Heart right ventricle (tissue), 16 donors: Measurements from ENCODE around the gene SPTLC2. TPM values are rescaled to one million over a fixed set of nuclear protein-coding genes. Genes with fewer than 3 reads are reported as not detected.

Experiments
- ATAC-seq, 8 donors: fragments of 200-7000 bp; cut with Tn5 transposase; one replicate each; pipeline ENCODE4 v1.9.1; 2020; ENCODE audit warnings: mild to moderate bottlenecking in 8 of 8, moderate library complexity in 8 of 8, moderate number of reproducible peaks in 1 of 8
- DNase-seq, 2 donors: peaks; one replicate each; pipeline ENCODE4 v3.0.0-alpha.2; 2020
- H3K27ac ChIP-seq, 10 donors: fragments of 200-600 bp; sonication (generic) in 2 of 10; one replicate each; pipeline versions ENCODE4 v1.5.0 to v1.8.0; 2020 to 2022; ENCODE audit warnings: mild to moderate bottlenecking in 3 of 10
- H3K27me3 ChIP-seq, 7 donors: fragments of 200-600 bp; one replicate each; pipeline ENCODE4 v1.8.0; 2021 to 2022; ENCODE audit warnings: mild to moderate bottlenecking in 2 of 7
- H3K36me3 ChIP-seq, 9 donors: fragments of 200-600 bp; sonication (generic) in 1 of 9; one replicate each; pipeline versions ENCODE4 v1.5.0 to v1.8.0; 2020 to 2022; ENCODE audit warnings: mild to moderate bottlenecking in 2 of 9
- H3K4me1 ChIP-seq, 9 donors: fragments of 200-600 bp; sonication (generic) in 1 of 9; one replicate each; pipeline versions ENCODE4 v1.5.0 to v1.8.0; 2020 to 2022; ENCODE audit warnings: mild to moderate bottlenecking in 4 of 9
- H3K4me3 ChIP-seq, 10 donors: fragments of 200-600 bp; sonication (generic) in 2 of 10; one replicate each; pipeline versions ENCODE4 v1.5.0 to v1.8.0; 2020 to 2022; ENCODE audit warnings: mild to moderate bottlenecking in 7 of 10, moderate library complexity in 2 of 10
- H3K9me3 ChIP-seq, 11 donors: fragments of 200-600 bp in 10 of 11; sonication (generic) in 2 of 11; one replicate each; pipeline versions ENCODE4 v1.5.0 to v1.8.0; 2013 to 2022; ENCODE audit warnings: mild to moderate bottlenecking in 2 of 11, control low read depth in 1 of 11, moderate library complexity in 1 of 11
- CTCF ChIP-seq, 9 donors: fragments of 200-600 bp; sonication (generic) in 2 of 9; IDR thresholded peaks; one replicate each; pipeline versions ENCODE4 v1.5.0 to v1.8.0; 2021 to 2022; ENCODE audit warnings: antibody characterized with exemption in 9 of 9, mild to moderate bottlenecking in 5 of 9, moderate library complexity in 1 of 9
- WGBS, 2 donors: extraction: QIAGEN DNeasy Blood & Tissue Kit; methylation state at CpG; one replicate each; pipeline ENCODE4 v1.1.7; 2013; ENCODE audit warnings: inconsistent platforms in 1 of 2; 5-methylcytosine and 5-hydroxymethylcytosine counted together
- intact Hi-C, 10 donors: fragments of 100-400 bp; cut with DNase I; formaldehyde crosslinking; loops; one replicate each; pipeline versions ENCODE4 v1.11.1 to v1.14.2; 2022
- polyA plus RNA-seq, 2 donors: library from polyadenylated mRNA; stranded (reverse); fragments of 200-250 nt; gene quantifications; one replicate each; pipeline ENCODE4 v1.2.3, GENCODE V29; 2013
- total RNA-seq, 10 donors: library from RNA; stranded (reverse); fragmentation: NEBNext Ultra II Directional in 3 of 10; extraction: Animal tissue kit (Norgen Biotek cat#: 25700) in 3 of 10; gene quantifications; one replicate each; pipeline versions ENCODE4 v1.2.1 to v1.2.4, GENCODE V29; 2021 to 2023
- donor health status: Arrhythmogenic right ventricular cardiomyopathy.
- donor health status: ischemic (EF 13 %, LVEDD 7.1; RV severe dilation, severe dysfunction).
- donor health status: healthy with polysubstance abuse.
- donor health status: DM: no; HTN: yes; CAD: no.
- donor health status: DM: no; HTN: no; CAD: no.
- donor health status: ischemic (EF 25% LVEDD 6.9; RV normal size, moderate dysfunction).
- donor health status: ischemic (EF 25% LVEDD 5.7; RV mildly dilated, moderate dysfunction).
- donor health status: healthy.
- donor health status: DM: yes; HTN: yes; CAD: no.
- donor health status: Ischemic cardiomyopathy.
- donor health status: ischemic (EF 35%, LVEDD 5.7; RV mildly dilated, moderate dysfunction).
- donor health status: nonischemic (EF 11% LVEDD 7.7; RV severe dilation, severe dysfunction).
- donor health status: DM: yes; HTN: yes; CAD: no.
- donor health status: PGD.
- donor health status: ischemic (EF 29% LVEDD 5.4; RV normal size, mild dysfunction).
- donor health status: nonischemic (EF 23%, LVEDD 6.1; RV moderate dilation, normal function).

Gene SPTLC2
- total and polyA plus RNA-seq, 12 donors = 4.7 to 23.5 (median 12.7) TPM

GRCh38 chr14:77458249-77458950, 158.0 kb downstream of the SPTLC2 start:
- peaks cover 5 to 36% (median 26%) of the 10 kb centered on the region in 9 donors for H3K4me1 ChIP-seq
- H3K4me3 ChIP-seq = peak overlapping the region; percentile 75 to 99 (median 95)
- TF ChIP-seq CTCF (IDR thresholded peaks at IDR 0.05) = no peak
- peaks cover 0 to 48% (median 24%) of the 10 kb centered on the region in 9 donors for H3K36me3 ChIP-seq
- H3K27me3 ChIP-seq = no peaks in the 10 kb centered on the region
- ATAC-seq (peak in 7 of 8 donors; percentile 9 to 62 (median 31)), DNase-seq (no peak)
- WGBS, 2 donors = 1% methylated on average over 29 of the region's 29 CpGs
- H3K27ac ChIP-seq = peak overlapping the region; percentile 77 to 96 (median 90)
- intact Hi-C loops = loop anchor here in 7 of 10 donors (2.0 to 10.0 kb wide), 9 partner anchors 86 to 246 kb away; partner anchors contain the start of genes ALKBH1 (in 5 of the 7), GSTZ1 (in 5 of the 7), POMT2 (in 5 of the 7) and SLIRP (in 5 of the 7)
- no peaks in the 10 kb centered on the region for H3K9me3 ChIP-seq

- Histone ChIP-seq H3K9me3 (no peaks in the 10 kb centered on the region), H3K4me3 (peak within 1 kb of the TSS; percentile 75 to 99 (median 95)), H3K27ac (peak within 1 kb of the TSS; percentile 77 to 96 (median 90)), H3K36me3 (peaks cover 0 to 48% (median 23%) of the 10 kb centered on the region in 9 donors), H3K4me1 (peaks cover 5 to 36% (median 26%) of the 10 kb centered on the region in 9 donors), H3K27me3 (no peaks in the 10 kb centered on the region)
- intact Hi-C loops = loop anchor here in 7 of 10 donors (2.0 to 10.0 kb wide), 11 partner anchors 81 to 247 kb away; partner anchors contain the start of genes GSTZ1 (in 6 of the 7), POMT2 (in 6 of the 7), ALKBH1 (in 5 of the 7) and SLIRP (in 5 of the 7)
- WGBS, 2 donors = 0 to 1% methylated on average over 50 of the region's 50 CpGs
- no peak for TF ChIP-seq CTCF (IDR thresholded peaks at IDR 0.05)
- DNase-seq (peak; percentile 87 to 98), ATAC-seq (peak; percentile 98 to 99 (median 99))
Observed at GRCh38 chr14:77457522-77458248, 158.8 kb downstream of the SPTLC2 start, which contains the start of the genes AHSA1 and VIPAS39. Gene AHSA1 (plus strand): TSS chr14:77458093. CDS start chr14:77458190, 97 bp downstream. Gene VIPAS39 (minus strand): TSS chr14:77457601. CDS start chr14:77454102, 3,499 bp downstream.

- Histone ChIP-seq H3K27ac (peak overlapping the region; percentile 77 to 96 (median 90)), H3K4me3 (peak overlapping the region; percentile 75 to 99 (median 95)), H3K4me1 (peaks cover 5 to 36% (median 26%) of the 10 kb centered on the region in 9 donors), H3K27me3 (no peaks in the 10 kb centered on the region), H3K36me3 (peaks cover 0 to 48% (median 18%) of the 10 kb centered on the region in 9 donors), H3K9me3 (no peaks in the 10 kb centered on the region)
- TF ChIP-seq CTCF (IDR thresholded peaks at IDR 0.05) = no peak
- intact Hi-C loops = loop anchor here in 7 of 10 donors (2.0 to 10.0 kb wide), 10 partner anchors 80 to 248 kb away; partner anchors contain the start of genes GSTZ1 (in 6 of the 7), POMT2 (in 6 of the 7), ALKBH1 (in 5 of the 7) and SLIRP (in 5 of the 7)
- 0 to 1% methylated on average over 18 of the region's 18 CpGs for WGBS, 2 donors
- DNase-seq (no peak), ATAC-seq (peak in 5 of 8 donors; percentile 0 to 11 (median 1))
Observed at GRCh38 chr14:77457115-77457521, 159.3 kb downstream of the SPTLC2 start.

Other genes starting within 250 kb of the SPTLC2 start
- 1 to 10 TPM; 4.4 to 8.7 (median 7.1) TPM for gene TMED8, start 239.5 kb downstream of the SPTLC2 start, total RNA-seq
- gene TMED8, start 239.5 kb downstream of the SPTLC2 start, polyA plus RNA-seq = 1 to 10 TPM; 1.8 TPM
- under 1 TPM in 9 of 10 donors, not detected in 1; 0.15 to 0.30 (median 0.21) TPM for gene SAMD15, start 239.3 kb downstream of the SPTLC2 start, total RNA-seq
- under 1 TPM in 1 of 2 donors, not detected in 1; 0.13 TPM for gene SAMD15, start 239.3 kb downstream of the SPTLC2 start, polyA plus RNA-seq
- under 1 TPM in 5 of 10 donors, not detected in 5; 0.12 to 0.40 (median 0.30) TPM for gene NOXRED1, start 193.1 kb downstream of the SPTLC2 start, total RNA-seq
- under 1 TPM in 1 of 2 donors, not detected in 1; 0.04 TPM for gene NOXRED1, start 193.1 kb downstream of the SPTLC2 start, polyA plus RNA-seq
- 10 to 100 TPM in 9 of 10 donors, 1 to 10 TPM in 1; 8.1 to 18.7 (median 14.7) TPM for gene VIPAS39, start 159.0 kb downstream of the SPTLC2 start, total RNA-seq
- 10 to 100 TPM in 1 of 2 donors, 1 to 10 TPM in 1; 8.0 to 10.4 TPM for gene VIPAS39, start 159.0 kb downstream of the SPTLC2 start, polyA plus RNA-seq
- gene AHSA1, start 158.5 kb downstream of the SPTLC2 start, total RNA-seq = 100 to 1,000 TPM; 107 to 193 (median 166) TPM
- 100 to 1,000 TPM in 1 of 2 donors, 10 to 100 TPM in 1; 88.2 to 247 TPM for gene AHSA1, start 158.5 kb downstream of the SPTLC2 start, polyA plus RNA-seq
- not detected for gene ISM2, start 117.8 kb downstream of the SPTLC2 start, total RNA-seq
- gene ISM2, start 117.8 kb downstream of the SPTLC2 start, polyA plus RNA-seq = not detected
- 10 to 100 TPM in 8 of 10 donors, 1 to 10 TPM in 2; 8.5 to 12.9 (median 11.6) TPM for gene ALKBH1, start 91.4 kb upstream of the SPTLC2 start, total RNA-seq
- gene ALKBH1, start 91.4 kb upstream of the SPTLC2 start, polyA plus RNA-seq = 1 to 10 TPM; 3.9 to 8.5 TPM
- gene SLIRP, start 91.5 kb upstream of the SPTLC2 start, total RNA-seq = 100 to 1,000 TPM; 132 to 231 (median 157) TPM
- 1,000 to 10,000 TPM in 1 of 2 donors, 100 to 1,000 TPM in 1; 414 to 1,352 TPM for gene SLIRP, start 91.5 kb upstream of the SPTLC2 start, polyA plus RNA-seq
- gene SNW1, start 144.5 kb upstream of the SPTLC2 start, total RNA-seq = 10 to 100 TPM; 46.8 to 69.1 (median 56.2) TPM
- gene SNW1, start 144.5 kb upstream of the SPTLC2 start, polyA plus RNA-seq = 10 to 100 TPM; 23.3 to 39.9 TPM
- gene ADCK1, start 183.5 kb upstream of the SPTLC2 start, total RNA-seq = 1 to 10 TPM; 6.2 to 9.9 (median 7.3) TPM
- 10 to 100 TPM in 1 of 2 donors, 1 to 10 TPM in 1; 7.1 to 33.9 TPM for gene ADCK1, start 183.5 kb upstream of the SPTLC2 start, polyA plus RNA-seq